GM12892 (cell line): ENCODE measurements around the gene BANP.

Experiments
- POLR2A ChIP-seq: IDR thresholded peaks from 2 replicates; pipeline ENCODE4 v1.6.1; 2011; ENCODE audit warnings: low read depth, low read length, control low read depth
- POLR2AphosphoS5 ChIP-seq: IDR thresholded peaks from 2 replicates; pipeline ENCODE4 v1.6.1; 2011; ENCODE audit warnings: low read depth, low read length, control low read depth
- TAF1 ChIP-seq: IDR thresholded peaks from 2 replicates; pipeline ENCODE4 v1.6.1; 2011; ENCODE audit warnings: low read depth, mild to moderate bottlenecking, control low read depth, low read length, borderline replicate concordance

GRCh38 chr16:88010343-88010967 is 59.2 kb downstream of the BANP start:
- TF ChIP-seq TAF1 (no peak), POLR2A (no peak), POLR2AphosphoS5 (no peak)
